HG03342 (cell line): ENCODE data around the gene IFITM1.
"Not testable (repeated sequence)": the region's sequence is repeated elsewhere in the genome, so short reads cannot be mapped to it uniquely, and the experiment has no call there.

Experiments used
- ATAC-seq: cut with Tn5 transposase; IDR thresholded peaks from one replicate; pipeline ENCODE4 v1.9.1; 2021; ENCODE audit warnings: mild to moderate bottlenecking, moderate library complexity; ENCODE audit not compliant: unreplicated experiment

Gene IFITM1

GRCh38 chr11:325796-326591 is 12.2 kb downstream of the IFITM1 start:
- ATAC-seq, result no peak

GRCh38 chr11:326592-326841 is 12.7 kb downstream of the IFITM1 start:
- no peak for ATAC-seq

- peak; percentile 63 for ATAC-seq
Measured at GRCh38 chr11:326842-327580, 13.2 kb downstream of the IFITM1 start.

- ATAC-seq, result no peak
Measured at GRCh38 chr11:327581-327923, 13.7 kb downstream of the IFITM1 start.

- no peak for ATAC-seq
Measured at GRCh38 chr11:328012-328411, 14.2 kb downstream of the IFITM1 start.

GRCh38 chr11:328516-329100 is 14.8 kb downstream of the IFITM1 start:
- not testable (repeated sequence) for ATAC-seq

GRCh38 chr11:329886-330253 is 16.0 kb downstream of the IFITM1 start:
- no peak for ATAC-seq

- ATAC-seq, result no peak
Measured at GRCh38 chr11:330307-330693, 16.5 kb downstream of the IFITM1 start.

GRCh38 chr11:330694-331357 is 17.0 kb downstream of the IFITM1 start:
- no peak for ATAC-seq

- no peak for ATAC-seq
Measured at GRCh38 chr11:331358-332060, 17.7 kb downstream of the IFITM1 start.

GRCh38 chr11:332651-333480 is 19.0 kb downstream of the IFITM1 start:
- no peak for ATAC-seq

- ATAC-seq, result not testable (repeated sequence)
Measured at GRCh38 chr11:333616-334263, 19.9 kb downstream of the IFITM1 start.

- ATAC-seq, result no peak
Measured at GRCh38 chr11:334264-334994, 20.6 kb downstream of the IFITM1 start.

- ATAC-seq, result no peak
Measured at GRCh38 chr11:335779-336658, 22.2 kb downstream of the IFITM1 start.

- ATAC-seq, result no peak
Measured at GRCh38 chr11:336659-337198, 22.9 kb downstream of the IFITM1 start.

- no peak for ATAC-seq
Measured at GRCh38 chr11:337711-338110, 23.9 kb downstream of the IFITM1 start.

GRCh38 chr11:339963-340362 is 26.1 kb downstream of the IFITM1 start:
- no peak for ATAC-seq
